HG03575 (cell line): ENCODE results near the gene WIZ.

Experiments
- ATAC-seq: cut with Tn5 transposase; IDR thresholded peaks from one replicate; pipeline ENCODE4 v1.9.1; 2021; ENCODE audit not compliant: unreplicated experiment, insufficient number of reproducible peaks, low FRiP score; ENCODE audit errors: extremely low read depth

WIZ gene

DNA sequence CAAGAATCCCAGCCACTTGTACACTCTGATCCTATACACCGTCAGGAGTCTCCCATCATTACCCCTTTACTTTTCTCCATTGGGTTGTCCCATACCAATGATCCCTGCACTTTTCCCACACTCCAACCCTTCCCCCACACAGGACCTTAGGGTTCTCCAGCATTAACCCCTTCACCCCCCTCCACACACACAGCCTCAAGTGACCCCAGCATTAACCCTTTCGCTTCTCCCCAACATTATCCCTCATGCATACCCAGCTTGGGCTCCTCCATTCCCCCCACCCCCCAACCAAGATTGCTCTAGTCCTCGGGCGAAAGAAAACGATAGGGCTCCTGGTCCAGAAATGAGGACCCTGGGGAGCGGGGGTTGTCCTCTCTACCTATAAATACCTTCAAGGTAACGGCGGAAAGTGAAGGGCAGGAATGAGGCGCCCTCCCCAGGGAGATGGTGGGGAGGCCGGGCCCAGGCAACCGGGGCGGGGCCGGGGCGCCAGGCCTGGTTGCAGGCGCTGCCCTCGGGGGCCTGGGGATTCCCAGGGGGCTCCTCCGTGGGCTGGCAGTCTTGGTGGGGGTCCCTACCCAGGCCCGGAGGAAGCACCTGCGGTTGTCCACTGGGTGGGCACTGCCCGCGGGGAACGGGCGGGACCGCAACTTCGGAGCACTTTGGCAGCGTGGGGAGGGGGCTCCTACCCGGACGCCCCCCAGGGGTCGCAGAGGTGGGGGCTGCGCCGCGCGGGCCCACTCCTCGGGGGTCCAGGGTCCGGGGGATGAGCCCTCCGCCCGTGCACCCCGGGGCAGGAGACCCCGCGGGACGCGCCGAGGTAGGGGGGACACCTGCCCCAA, 757 bp downstream of the WIZ start:
- no peak for ATAC-seq

GRCh38 chr19:15448044-15448777, 1.5 kb downstream of the WIZ start:
- ATAC-seq, result no peak

- ATAC-seq, result no peak
Measured at GRCh38 chr19:15447057-15447456, 2.7 kb downstream of the WIZ start.

DNA sequence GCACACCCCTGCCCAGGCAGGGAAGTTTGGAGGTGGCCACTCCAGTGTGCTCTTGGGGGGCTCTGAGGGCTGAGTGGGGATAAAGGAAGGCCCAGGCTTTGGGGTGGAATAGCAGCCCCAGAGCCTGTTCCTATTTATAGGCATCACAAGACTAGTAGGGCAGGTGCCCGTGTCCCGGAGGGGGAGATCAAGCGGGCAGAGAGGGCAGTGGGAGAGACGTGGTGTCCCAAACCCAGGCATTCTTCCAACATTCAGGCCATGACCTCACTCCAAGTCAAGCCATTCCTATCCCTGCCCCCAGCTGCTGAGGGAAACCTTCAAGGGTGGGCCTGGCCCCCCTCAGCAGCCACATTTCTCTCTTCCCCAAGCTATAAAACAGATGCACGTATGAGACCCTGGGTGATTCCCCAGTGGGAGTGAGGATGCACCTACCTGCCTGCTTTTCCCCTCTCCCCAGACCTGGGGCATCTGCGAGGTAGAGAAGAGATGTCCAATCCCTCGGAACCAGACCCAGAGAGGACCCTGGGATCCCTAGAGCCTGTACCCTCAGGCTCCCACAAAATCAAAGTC, 3.9 kb downstream of the WIZ start:
- no peak for ATAC-seq

DNA sequence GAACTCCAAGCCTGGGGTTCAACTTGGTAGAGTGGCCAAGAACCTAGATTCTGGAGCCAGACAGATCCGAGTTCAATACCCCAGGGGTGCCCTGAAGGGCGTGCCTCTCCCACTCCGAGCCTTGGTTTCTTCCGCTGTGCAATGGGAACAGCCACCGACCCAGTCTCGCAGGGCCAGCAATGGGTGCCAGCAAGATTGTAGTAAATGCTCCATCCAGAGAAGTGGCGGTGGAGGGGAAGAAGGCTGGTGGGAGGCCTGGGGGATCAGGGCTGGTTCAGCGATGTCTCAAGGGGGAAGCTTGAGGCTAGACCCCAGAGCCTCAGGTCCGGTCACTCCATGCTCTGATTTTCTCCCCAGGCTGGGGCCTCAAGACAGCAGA, 4.5 kb downstream of the WIZ start:
- ATAC-seq, result no peak

DNA sequence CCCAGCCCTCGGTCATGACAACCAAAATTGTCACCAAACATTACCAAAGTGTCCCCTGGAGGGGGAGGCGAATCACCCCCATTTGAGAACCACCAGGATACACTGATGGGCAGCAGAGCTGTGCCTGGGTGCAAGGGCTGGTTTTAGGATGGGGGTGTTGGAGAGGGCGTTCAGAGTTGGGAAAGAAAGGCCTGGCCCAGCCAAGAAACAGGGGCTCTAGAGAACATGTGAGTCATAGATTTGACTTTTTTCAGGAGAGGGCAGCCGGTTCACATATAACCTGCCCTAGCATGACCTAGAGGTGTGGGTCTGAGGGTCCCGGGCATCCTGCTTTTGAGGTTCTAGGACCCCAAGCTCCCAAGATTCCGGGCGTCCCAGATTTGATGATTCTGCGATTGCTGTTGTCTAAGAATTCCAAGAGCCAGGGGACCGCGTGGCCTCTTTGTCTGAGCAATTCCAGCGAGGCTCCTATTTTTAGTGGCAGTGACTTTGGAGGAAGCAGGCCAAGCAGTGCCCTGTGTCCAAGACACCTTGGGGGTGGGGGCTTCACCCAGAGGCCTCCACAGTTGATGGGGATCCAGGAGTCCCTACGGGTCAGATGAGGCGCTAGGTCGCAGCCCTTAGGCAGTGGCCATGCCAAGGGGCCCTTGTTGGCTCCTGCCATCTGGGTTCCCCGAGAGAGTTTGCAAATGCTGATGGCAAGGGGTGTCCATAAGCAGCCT, 5.1 kb downstream of the WIZ start:
- no peak for ATAC-seq

- no peak for ATAC-seq
Measured at GRCh38 chr19:15443838-15444237, 5.9 kb downstream of the WIZ start.

DNA sequence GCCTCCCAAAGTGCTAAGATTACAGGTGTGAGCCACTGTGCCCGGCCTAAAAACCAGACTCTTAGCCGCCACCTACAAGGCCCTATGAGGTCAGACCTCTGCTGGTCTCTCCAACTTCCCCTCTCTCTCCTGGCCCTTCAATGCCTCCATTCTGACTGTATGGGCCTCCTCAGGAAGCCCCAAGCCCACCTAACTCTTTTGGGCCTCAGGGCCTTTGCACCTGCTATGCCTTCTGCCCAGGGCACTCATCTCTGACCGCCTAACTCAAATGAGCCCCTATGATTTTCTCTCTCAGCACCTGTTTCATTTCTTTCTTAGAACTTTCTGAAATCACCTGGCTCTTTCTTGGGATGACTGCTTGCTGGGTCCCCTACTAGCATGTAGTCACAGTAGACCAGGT, 6.4 kb downstream of the WIZ start:
- no peak for ATAC-seq

DNA sequence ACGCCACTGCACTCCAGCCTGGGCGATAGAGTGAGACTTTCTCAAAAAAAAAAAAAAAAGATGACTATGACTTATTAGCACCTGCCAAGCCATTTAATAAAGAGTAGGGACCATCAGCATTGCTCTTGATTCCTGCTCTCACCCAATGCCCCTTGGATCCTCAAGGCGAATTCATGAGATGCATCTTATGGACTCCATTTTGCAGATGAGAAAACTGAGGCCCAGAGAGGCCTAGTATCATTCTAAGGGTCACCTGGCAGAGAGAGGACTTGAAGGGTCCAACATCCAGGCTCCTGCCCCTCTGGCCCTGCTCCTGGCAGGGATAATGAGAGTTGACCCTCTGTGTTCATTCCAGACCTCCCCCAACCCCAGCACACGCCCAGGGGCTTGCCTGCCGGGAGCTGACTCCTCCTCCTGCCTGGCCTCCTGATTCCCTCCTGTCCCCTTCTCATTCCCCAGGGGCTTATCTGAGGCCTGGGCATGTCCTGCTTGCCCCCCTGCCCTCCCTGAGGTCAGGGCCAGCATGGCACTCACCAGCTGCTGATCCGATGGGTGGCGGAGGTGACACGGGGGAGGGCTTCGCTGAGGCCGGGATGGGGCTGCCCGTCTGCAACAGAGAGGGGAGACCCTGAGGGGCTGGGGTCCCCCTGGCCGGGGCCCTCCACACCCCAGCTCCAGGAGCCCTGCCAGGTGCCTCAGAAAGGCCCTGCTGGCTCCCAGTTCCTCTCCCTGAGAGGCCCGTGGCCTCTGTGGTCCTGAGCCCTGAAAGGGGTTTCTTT, 7.4 kb downstream of the WIZ start:
- ATAC-seq, result no peak

GRCh38 chr19:15441317-15441716, 8.4 kb downstream of the WIZ start:
- ATAC-seq, result no peak

DNA sequence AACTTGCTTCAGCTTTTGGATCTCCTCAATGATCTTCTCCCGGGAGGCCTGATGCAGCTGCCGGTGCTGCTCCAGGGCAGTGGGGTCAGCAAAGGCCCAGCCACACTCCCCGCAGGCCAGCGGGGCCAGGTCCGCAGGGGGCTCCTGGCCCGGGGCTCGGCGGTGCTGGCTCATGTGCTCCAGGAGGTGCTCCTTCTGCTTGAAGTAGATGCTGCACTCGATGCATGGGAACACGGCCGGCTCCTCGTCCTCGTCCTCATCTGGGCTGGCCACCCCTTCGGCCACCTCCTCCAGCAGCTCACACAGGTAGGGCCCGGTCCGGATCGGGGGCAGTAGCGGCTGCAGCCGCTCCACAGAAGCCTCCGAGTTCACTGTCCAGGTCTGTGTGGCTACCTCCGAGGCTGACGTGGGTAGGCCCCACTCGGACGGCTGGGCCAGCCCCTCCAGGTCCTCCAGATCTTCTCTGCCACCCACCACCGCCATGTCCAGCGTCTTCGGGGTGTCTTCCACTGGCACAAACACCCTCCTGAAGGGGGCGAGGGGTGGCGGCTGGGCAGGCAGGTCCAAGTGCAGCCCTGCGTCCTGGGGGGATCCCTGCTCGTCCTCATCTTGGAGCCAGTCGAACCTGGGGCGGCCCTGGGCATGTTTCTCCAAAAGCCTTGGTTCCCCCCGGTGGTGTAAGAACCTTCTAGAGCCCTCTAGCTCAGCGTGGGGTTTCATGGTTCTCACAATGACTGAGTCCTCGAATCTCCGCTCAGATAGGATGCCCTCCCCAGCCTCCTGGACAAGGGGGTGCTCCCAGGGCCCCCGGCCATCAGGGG, 9.7 kb downstream of the WIZ start:
- ATAC-seq, result no peak

DNA sequence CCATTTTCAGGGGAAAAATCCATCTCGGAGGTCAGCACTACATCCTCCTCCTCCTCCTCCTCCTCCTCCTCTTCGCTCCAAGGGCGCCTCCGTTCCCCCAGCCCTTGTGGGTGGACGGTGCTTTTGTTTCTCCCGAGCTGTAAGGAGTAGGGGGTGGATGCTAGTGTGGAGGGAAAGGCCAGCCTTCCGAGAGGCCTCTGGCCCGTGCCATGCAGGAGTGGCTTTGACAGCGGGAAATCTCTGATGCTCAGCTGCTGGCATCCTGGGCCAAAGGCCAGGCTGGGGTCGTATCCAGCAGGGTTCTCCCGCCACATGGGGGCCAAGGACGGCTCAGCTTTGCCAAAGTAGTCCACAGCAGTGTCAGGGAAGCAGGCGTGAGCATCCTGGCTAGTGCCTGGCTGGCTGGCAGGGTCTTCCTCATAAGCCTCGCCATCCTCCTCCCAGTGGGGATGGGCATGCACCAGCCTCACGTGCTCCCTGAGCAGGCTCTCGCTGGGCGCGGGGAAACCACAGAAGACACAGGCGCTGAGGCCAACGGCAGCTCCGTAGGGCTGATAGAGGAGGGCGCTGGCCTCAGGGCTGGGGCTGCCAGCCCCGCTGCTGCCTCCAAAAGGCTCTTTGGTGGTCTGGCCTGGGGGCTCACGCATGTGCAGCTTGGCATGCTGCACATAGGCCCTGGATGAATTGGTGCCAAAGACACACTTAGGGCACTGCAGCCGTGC, 10.5 kb downstream of the WIZ start:
- no peak for ATAC-seq

DNA sequence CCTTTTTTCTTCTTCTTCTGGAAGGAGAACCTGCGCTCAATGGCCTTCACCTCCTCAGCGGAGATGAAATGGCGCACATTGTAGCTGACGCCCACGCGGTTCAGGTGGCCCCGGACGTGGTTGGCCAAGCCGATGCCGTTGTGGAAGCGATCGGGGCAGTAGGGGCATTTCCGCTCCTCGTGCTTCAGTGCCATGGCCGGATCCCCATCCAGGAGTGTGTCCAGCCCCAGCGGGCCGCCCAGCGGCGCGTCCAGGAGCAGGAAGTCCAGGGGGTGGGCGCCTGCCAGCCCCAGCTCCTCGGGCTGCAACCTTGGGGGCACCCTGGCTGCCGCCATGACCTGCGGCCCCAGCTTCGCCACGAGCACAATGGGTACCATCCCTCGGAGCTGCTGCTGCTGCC, 11.2 kb downstream of the WIZ start:
- ATAC-seq, result no peak

GRCh38 chr19:15438124-15438496, 11.6 kb downstream of the WIZ start:
- ATAC-seq, result no peak

DNA sequence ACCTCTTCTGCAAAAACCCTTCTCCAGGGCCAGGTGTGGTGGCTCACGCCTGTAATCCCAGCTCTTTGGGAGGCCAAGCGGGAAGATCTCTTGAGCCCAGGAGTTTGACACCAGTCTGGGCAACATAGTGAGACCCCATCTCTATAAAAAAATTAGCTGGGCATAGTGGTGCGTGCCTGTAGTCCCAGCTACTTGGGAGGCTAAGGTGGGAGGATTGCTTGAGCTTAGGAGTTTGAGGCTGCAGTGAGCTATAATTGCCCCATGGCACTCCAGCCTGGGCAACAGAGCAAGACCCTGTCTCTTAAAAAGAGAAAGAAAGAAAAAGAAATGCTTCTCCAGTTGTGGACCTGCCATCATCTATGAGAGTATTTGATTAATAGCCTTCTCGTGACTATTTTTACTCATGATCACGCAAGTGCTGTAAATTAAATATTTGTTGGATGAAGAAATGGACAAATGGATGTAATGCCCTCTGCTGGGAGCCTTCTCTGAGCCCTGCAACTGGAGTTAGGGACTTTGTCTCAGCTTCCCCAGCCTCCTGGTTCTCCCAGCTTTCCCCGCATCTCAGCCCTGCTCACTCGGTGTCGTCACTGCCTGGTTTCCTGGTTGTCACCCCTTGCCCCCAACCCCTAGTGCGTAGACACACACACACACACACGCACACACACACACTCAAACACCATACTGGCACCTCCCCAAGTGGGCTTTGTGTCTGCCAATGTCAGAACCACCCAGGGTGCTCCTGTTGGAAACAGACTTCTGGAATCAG, 12.2 kb downstream of the WIZ start:
- ATAC-seq, result no peak

DNA sequence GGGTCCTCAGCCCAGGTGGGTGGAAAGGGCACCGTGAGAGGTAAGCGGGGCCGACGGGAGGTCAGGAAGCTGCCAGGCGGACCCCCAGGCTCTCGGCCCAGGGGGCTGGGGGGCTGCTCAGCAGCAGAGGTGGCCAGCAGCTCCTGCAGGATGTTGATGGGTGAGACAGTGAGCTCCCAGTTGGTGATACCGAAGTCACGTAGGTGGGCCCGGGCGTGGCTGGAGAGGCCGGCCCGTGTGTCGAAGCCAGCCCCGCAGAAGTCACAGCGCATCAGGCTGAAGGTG, 13.0 kb downstream of the WIZ start:
- no peak for ATAC-seq
